ENCODE data around the gene ACADS. TPM values are rescaled to one million over a fixed set of nuclear protein-coding genes. Genes with fewer than 3 reads are reported as not detected.

ACADS gene
- total and polyA plus RNA-seq, 9 of the 15 experiments (the other 6 are each of a cell fraction or from before 2014, with no cell fraction given): 0.06 to 20.3 (median 8.8) TPM

DNA sequence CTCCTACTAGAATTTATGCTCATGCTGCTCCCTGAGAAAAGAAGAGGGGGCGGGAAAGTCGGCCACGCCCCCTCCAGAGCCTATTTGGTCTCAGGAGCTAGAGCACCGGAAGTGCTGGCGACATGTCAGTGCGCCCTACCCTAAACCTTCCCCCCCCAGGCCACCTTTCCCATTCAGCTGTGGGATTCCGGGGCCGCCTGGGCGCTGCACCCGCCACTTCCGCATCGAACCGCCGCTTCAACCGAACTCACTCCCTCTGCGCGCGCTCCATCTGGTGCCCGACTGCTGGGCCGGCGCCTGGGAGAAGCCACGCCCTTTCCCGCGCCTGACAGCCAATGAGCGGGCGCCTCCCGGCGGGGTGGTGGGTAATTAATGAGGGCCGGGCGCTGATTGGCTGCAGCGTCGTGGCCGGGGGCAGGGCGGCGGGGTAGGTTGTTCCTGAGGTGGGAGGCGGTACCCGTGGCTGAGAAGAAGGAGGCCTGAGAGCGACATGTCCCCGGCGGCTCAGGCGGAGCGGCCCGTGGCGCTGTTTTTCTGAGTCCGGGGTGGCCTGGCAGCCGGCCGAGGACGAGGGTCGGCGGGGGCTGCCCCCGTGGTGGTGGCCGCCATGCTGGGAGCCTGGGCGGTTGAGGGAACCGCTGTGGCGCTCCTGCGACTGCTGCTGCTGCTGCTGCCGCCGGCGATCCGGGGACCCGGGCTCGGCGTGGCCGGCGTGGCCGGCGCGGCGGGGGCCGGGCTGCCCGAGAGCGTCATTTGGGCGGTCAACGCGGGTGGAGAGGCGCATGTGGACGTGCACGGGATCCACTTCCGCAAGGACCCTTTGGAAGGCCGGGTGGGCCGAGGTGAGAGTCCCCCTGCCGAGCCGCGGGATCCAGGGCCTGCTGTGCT lies 38.7 kb upstream of the ACADS start, which contains the start of gene MLEC (continued):
- TF ChIP-seq, protein P1, sequence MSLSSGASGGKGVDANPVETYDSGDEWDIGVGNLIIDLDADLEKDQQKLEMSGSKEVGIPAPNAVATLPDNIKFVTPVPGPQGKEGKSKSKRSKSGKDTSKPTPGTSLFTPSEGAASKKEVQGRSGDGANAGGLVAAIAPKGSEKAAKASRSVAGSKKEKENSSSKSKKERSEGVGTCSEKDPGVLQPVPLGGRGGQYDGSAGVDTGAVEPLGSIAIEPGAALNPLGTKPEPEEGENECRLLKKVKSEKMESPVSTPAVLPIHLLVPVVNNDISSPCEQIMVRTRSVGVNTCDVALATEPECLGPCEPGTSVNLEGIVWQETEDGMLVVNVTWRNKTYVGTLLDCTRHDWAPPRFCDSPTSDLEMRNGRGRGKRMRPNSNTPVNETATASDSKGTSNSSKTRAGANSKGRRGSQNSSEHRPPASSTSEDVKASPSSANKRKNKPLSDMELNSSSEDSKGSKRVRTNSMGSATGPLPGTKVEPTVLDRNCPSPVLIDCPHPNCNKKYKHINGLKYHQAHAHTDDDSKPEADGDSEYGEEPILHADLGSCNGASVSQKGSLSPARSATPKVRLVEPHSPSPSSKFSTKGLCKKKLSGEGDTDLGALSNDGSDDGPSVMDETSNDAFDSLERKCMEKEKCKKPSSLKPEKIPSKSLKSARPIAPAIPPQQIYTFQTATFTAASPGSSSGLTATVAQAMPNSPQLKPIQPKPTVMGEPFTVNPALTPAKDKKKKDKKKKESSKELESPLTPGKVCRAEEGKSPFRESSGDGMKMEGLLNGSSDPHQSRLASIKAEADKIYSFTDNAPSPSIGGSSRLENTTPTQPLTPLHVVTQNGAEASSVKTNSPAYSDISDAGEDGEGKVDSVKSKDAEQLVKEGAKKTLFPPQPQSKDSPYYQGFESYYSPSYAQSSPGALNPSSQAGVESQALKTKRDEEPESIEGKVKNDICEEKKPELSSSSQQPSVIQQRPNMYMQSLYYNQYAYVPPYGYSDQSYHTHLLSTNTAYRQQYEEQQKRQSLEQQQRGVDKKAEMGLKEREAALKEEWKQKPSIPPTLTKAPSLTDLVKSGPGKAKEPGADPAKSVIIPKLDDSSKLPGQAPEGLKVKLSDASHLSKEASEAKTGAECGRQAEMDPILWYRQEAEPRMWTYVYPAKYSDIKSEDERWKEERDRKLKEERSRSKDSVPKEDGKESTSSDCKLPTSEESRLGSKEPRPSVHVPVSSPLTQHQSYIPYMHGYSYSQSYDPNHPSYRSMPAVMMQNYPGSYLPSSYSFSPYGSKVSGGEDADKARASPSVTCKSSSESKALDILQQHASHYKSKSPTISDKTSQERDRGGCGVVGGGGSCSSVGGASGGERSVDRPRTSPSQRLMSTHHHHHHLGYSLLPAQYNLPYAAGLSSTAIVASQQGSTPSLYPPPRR (CRISPR knock-in tag; IDR thresholded peaks at IDR 0.05; ENCODE audit: borderline replicate concordance): no peak
- TF ChIP-seq ATF1 (CRISPR knock-in tag; IDR thresholded peaks at IDR 0.05) (no peak), ATF1 (tag; IDR thresholded peaks at IDR 0.05) (peak; percentile 83), SMARCC2 (IDR thresholded peaks at IDR 0.05; ENCODE audit: low read depth) (no peak; the same call in 1 of the 2 replicates), ID3 (CRISPR knock-in tag; IDR thresholded peaks at IDR 0.05) (no peak), ID3 (tag; IDR thresholded peaks at IDR 0.05) (no peak), ETV5 (CRISPR knock-in tag; IDR thresholded peaks at IDR 0.05; ENCODE audit: low read depth) (peak; percentile 86), ZNF41 (CRISPR knock-in tag; conservative IDR thresholded peaks at IDR 0.05) (no peak), FOXA3 (CRISPR knock-in tag; conservative IDR thresholded peaks at IDR 0.05 in 1 of 2, IDR thresholded peaks at IDR 0.05 in 1 of 2) (peak in 1 of 2 experiments; percentile 33; a peak in 1 of 4 replicates), ZNF551 (CRISPR knock-in tag; IDR thresholded peaks at IDR 0.05) (no peak), NEUROD1 (IDR thresholded peaks at IDR 0.05; ENCODE audit: borderline replicate concordance, low read depth, low read length, partially characterized antibody) (peak; percentile 85), TBP (optimal IDR thresholded peaks at IDR 0.05; ENCODE audit: low read depth, low read length) (peak; percentile 76), TAF1 (IDR thresholded peaks at IDR 0.05; ENCODE audit: control insufficient read depth, extremely low read depth, insufficient read depth, low read length, severe bottlenecking) (peak; percentile 59), GATAD2A (IDR thresholded peaks at IDR 0.05) (no peak), FOXA1 (IDR thresholded peaks at IDR 0.05; ENCODE audit: borderline replicate concordance) (no peak), ZNF140 (CRISPR knock-in tag; IDR thresholded peaks at IDR 0.05) (no peak), NCOA1 (IDR thresholded peaks at IDR 0.05; ENCODE audit: low read depth) (peak; percentile 99), NR2C2 (CRISPR knock-in tag; IDR thresholded peaks at IDR 0.05) (peak; percentile 69; the same call in 1 of the 2 replicates), NR2C2 (tag; IDR thresholded peaks at IDR 0.05) (peak; percentile 92)

Data from K562 (cell line).